ENCODE data around the gene CCDC28A.

The CCDC28A gene

GRCh38 chr6:138795809-138796603 lies 22.4 kb downstream of the CCDC28A start, which contains the start of gene ECT2L:
ECT2L (plus strand) TSS chr6:138796087; CDS start chr6:138813275, 17,188 bp downstream.
- no peak for DNase-seq (ENCODE audit: low read depth)

- no peak for DNase-seq (ENCODE audit: low read depth)
Measured at GRCh38 chr6:138796771-138797170, 23.2 kb downstream of the CCDC28A start.

- DNase-seq (ENCODE audit: low read depth) = no peak
Measured at GRCh38 chr6:138797806-138798446, 24.4 kb downstream of the CCDC28A start.

- DNase-seq (ENCODE audit: low read depth) = no peak
Measured at GRCh38 chr6:138800377-138801150, 27.0 kb downstream of the CCDC28A start.

- no peak for DNase-seq (ENCODE audit: low read depth)
Measured at GRCh38 chr6:138803331-138803730, 29.8 kb downstream of the CCDC28A start.

- no peak for DNase-seq (ENCODE audit: low read depth)
Measured at GRCh38 chr6:138803861-138804260, 30.3 kb downstream of the CCDC28A start.

GRCh38 chr6:138805016-138805765 lies 31.6 kb downstream of the CCDC28A start:
- peak; percentile 18 for DNase-seq (ENCODE audit: low read depth)

- DNase-seq (ENCODE audit: low read depth) = no peak
Measured at GRCh38 chr6:138806889-138807288, 33.3 kb downstream of the CCDC28A start.

- no peak for DNase-seq (ENCODE audit: low read depth)
Measured at GRCh38 chr6:138809677-138810076, 36.1 kb downstream of the CCDC28A start.

- no peak for DNase-seq (ENCODE audit: low read depth)
Measured at GRCh38 chr6:138811866-138812265, 38.3 kb downstream of the CCDC28A start.

- DNase-seq (ENCODE audit: low read depth) = no peak
Measured at GRCh38 chr6:138814179-138814834, 40.7 kb downstream of the CCDC28A start.

- no peak for DNase-seq (ENCODE audit: low read depth)
Measured at GRCh38 chr6:138815221-138815620, 41.7 kb downstream of the CCDC28A start.

- peak; percentile 41 for DNase-seq (ENCODE audit: low read depth)
Measured at GRCh38 chr6:138815797-138816528, 42.4 kb downstream of the CCDC28A start.

GRCh38 chr6:138817799-138818198 lies 44.2 kb downstream of the CCDC28A start:
- DNase-seq (ENCODE audit: low read depth) = peak; percentile 41

GRCh38 chr6:138818496-138819194 lies 45.1 kb downstream of the CCDC28A start:
- DNase-seq (ENCODE audit: low read depth) = no peak

GRCh38 chr6:138821519-138821918 lies 48.0 kb downstream of the CCDC28A start:
- no peak for DNase-seq (ENCODE audit: low read depth)

GRCh38 chr6:138824482-138825144 lies 51.0 kb downstream of the CCDC28A start:
- DNase-seq (ENCODE audit: low read depth) = no peak

GRCh38 chr6:138830248-138830647 lies 56.7 kb downstream of the CCDC28A start:
- DNase-seq (ENCODE audit: low read depth) = no peak

GRCh38 chr6:138832182-138832581 lies 58.6 kb downstream of the CCDC28A start:
- no peak for DNase-seq (ENCODE audit: low read depth)

All from GM04504 (cell line).